HepG2 (cell line): Measurements from ENCODE around the gene DDX28. TPM values are rescaled to one million over a fixed set of nuclear protein-coding genes. Genes with fewer than 3 reads are reported as not detected.

Experiments used
- GPN1 ChIP-seq: sonication (generic); formaldehyde crosslinking; IDR thresholded peaks from 2 replicates; pipeline ENCODE4 v1.5.1; 2020; ENCODE audit warnings: missing genetic modification reagents, borderline replicate concordance
- HES4 ChIP-seq: sonication (generic); formaldehyde crosslinking; IDR thresholded peaks from 2 replicates; pipeline ENCODE4 v1.9.0; 2021; ENCODE audit warnings: mild to moderate bottlenecking, missing genetic modification reagents, borderline replicate concordance
- MLLT10 ChIP-seq: sonication (generic); formaldehyde crosslinking; IDR thresholded peaks from 2 replicates; pipeline ENCODE4 v1.4.0; 2020; ENCODE audit warnings: missing genetic modification reagents
- NRL ChIP-seq: sonication (generic); formaldehyde crosslinking; IDR thresholded peaks from 2 replicates; pipeline ENCODE4 v1.5.0; 2020; ENCODE audit warnings: missing genetic modification reagents, mild to moderate bottlenecking, moderate library complexity, borderline replicate concordance
- SP4 ChIP-seq: sonication (generic); formaldehyde crosslinking; IDR thresholded peaks from 2 replicates; pipeline ENCODE4 v1.8.1; 2023; ENCODE audit warnings: mild to moderate bottlenecking, missing genetic modification reagents
- THAP11 ChIP-seq: IDR thresholded peaks from 2 replicates; pipeline ENCODE4 v1.6.1; 2016; ENCODE audit warnings: missing biosample characterization, missing genetic modification reagents
- ZFP36L1 ChIP-seq: sonication (generic); formaldehyde crosslinking; IDR thresholded peaks from 2 replicates; pipeline ENCODE4 v1.8.0; 2022; ENCODE audit warnings: mild to moderate bottlenecking, missing genetic modification reagents, moderate library complexity
- ZFYVE20 ChIP-seq: sonication (generic); formaldehyde crosslinking; IDR thresholded peaks from 2 replicates; pipeline ENCODE4 v1.8.0; 2023; ENCODE audit warnings: low read depth, mild to moderate bottlenecking, moderate library complexity, missing genetic modification reagents, borderline replicate concordance
- ZNF274 ChIP-seq: sonication (generic); formaldehyde crosslinking; IDR thresholded peaks from 2 replicates; pipeline ENCODE4 v1.5.1; 2020; ENCODE audit warnings: mild to moderate bottlenecking, missing genetic modification reagents
- ZNF30 ChIP-seq: sonication (generic); formaldehyde crosslinking; IDR thresholded peaks from 2 replicates; pipeline ENCODE4 v1.5.0; 2020; ENCODE audit warnings: mild to moderate bottlenecking, missing genetic modification reagents
- ZNF556 ChIP-seq: sonication (generic); formaldehyde crosslinking; IDR thresholded peaks from 2 replicates; pipeline ENCODE4 v1.4.0; 2020; ENCODE audit warnings: mild to moderate bottlenecking, missing genetic modification reagents, borderline replicate concordance
- ZNF773 ChIP-seq: sonication (generic); formaldehyde crosslinking; IDR thresholded peaks from 2 replicates; pipeline ENCODE4 v1.4.0; 2020; ENCODE audit warnings: missing genetic modification reagents, borderline replicate concordance
- polyA plus RNA-seq, 8 experiments: library from polyadenylated mRNA; depleted of rRNA in 3 of 8; stranded (reverse) in 7 of 8; unstranded in 1 of 8; fragments of >200 nt; fragmentation: Illumina TruSeq in 4 of 8; extraction: Trizol in 4 of 8; gene quantifications; 2 replicates each; pipeline versions ENCODE4 v1.2.1 to v1.2.3, GENCODE V29; 2011 to 2016; ENCODE audit warnings: low read depth in 4 of 8, missing spikeins in 1 of 8, mixed read lengths in 1 of 8; ENCODE audit not compliant: insufficient read depth in 1 of 8
- total RNA-seq, 5 experiments: library from RNA; depleted of rRNA; stranded (reverse); fragments of >200 nt; fragmentation: Illumina TruSeq; extraction: Trizol; gene quantifications; 2 replicates each; pipeline ENCODE4 v1.2.3, GENCODE V29; 2016; ENCODE audit warnings: low read depth in 1 of 5
- TF ChIP-seq, protein P1 (sequence below), 2 experiments: sonication (generic) in 1 of 2; formaldehyde crosslinking in 1 of 2; IDR thresholded peaks; 2 replicates each; pipeline versions ENCODE4 v1.4.0 to v1.6.1; 2016 to 2020; ENCODE audit warnings: borderline replicate concordance in 1 of 2, low read depth in 1 of 2, mild to moderate bottlenecking in 1 of 2, missing genetic modification reagents in 1 of 2
- TF ChIP-seq, protein P2 (sequence below): IDR thresholded peaks from 2 replicates; pipeline ENCODE4 v1.6.1; 2016
- TF ChIP-seq, protein P3 (sequence below): fragments of 450-650 bp; IDR thresholded peaks from 2 replicates; pipeline ENCODE4 v1.6.1; 2017; ENCODE audit warnings: mild to moderate bottlenecking
- TF ChIP-seq, protein P4 (sequence below): sonication (generic); formaldehyde crosslinking; IDR thresholded peaks from 2 replicates; pipeline ENCODE4 v1.4.0; 2020; ENCODE audit warnings: mild to moderate bottlenecking, missing genetic modification reagents
- TF ChIP-seq, protein P5 (sequence below): sonication (generic); formaldehyde crosslinking; IDR thresholded peaks from 2 replicates; pipeline ENCODE4 v1.5.0; 2020; ENCODE audit warnings: mild to moderate bottlenecking, low read depth, missing genetic modification reagents, borderline replicate concordance

The DDX28 gene
- total and polyA plus RNA-seq, 2 of the 13 experiments (the other 11 are each of a cell fraction or from before 2014, with no cell fraction given), result 14.1 to 16.4 TPM

DNA sequence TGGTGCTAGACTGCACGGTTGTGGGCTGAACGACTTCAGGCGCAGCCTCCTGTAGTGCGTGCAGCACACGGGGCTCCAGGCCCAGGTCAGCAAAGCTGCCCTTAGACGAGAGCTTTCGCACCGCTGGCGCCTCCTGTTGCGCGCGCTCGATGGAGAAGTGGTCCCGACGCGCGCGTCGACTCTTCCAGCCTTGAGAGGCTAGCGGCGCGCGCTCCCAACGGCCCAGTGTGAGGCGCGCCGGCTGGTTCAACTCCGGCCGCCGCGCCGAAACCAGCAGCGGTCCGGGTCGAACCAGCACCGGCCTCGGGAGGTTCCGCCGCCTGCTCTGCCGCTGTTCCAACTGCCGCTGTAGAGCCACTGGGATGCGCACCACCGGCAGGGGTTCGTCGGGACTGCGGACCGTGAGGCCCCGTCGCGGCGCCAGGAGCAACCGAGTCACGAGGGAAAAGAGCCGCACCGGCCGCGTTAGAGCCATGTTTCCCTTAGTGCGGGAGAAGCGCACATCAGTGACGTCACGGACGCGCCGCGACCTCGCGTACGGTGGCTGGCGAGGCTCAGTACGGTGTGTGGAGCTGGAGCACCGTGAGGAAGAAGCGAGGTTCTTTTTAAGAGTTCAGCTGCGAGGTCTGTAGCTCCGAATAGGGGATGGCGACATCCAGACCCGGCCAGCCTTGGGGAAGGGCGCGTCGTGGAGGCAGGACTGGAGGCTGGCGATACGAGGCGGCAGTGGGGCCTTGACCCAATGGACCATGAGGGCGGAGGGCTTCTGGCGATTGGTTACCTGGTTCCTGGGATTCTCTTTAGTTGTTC lies at the start of gene DDX28, which contains the start of gene DUS2 (continued):
- TF ChIP-seq, protein P1, sequence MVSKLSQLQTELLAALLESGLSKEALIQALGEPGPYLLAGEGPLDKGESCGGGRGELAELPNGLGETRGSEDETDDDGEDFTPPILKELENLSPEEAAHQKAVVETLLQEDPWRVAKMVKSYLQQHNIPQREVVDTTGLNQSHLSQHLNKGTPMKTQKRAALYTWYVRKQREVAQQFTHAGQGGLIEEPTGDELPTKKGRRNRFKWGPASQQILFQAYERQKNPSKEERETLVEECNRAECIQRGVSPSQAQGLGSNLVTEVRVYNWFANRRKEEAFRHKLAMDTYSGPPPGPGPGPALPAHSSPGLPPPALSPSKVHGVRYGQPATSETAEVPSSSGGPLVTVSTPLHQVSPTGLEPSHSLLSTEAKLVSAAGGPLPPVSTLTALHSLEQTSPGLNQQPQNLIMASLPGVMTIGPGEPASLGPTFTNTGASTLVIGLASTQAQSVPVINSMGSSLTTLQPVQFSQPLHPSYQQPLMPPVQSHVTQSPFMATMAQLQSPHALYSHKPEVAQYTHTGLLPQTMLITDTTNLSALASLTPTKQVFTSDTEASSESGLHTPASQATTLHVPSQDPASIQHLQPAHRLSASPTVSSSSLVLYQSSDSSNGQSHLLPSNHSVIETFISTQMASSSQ (IDR thresholded peaks at IDR 0.05; ENCODE audit: low read depth), result 0 out of 2 replicates have a peak, but pooled peaks have one; percentile 22
- TF ChIP-seq, protein P1 (CRISPR knock-in tag; IDR thresholded peaks at IDR 0.05; ENCODE audit: borderline replicate concordance), result peak; percentile 90
- TF ChIP-seq, protein P2, sequence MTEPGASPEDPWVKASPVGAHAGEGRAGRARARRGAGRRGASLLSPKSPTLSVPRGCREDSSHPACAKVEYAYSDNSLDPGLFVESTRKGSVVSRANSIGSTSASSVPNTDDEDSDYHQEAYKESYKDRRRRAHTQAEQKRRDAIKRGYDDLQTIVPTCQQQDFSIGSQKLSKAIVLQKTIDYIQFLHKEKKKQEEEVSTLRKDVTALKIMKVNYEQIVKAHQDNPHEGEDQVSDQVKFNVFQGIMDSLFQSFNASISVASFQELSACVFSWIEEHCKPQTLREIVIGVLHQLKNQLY, result peak; percentile 39; the same call in 1 of the 2 replicates
- TF ChIP-seq ZNF30 (CRISPR knock-in tag), result no peak; the same call in 1 of the 2 replicates
- peak; percentile 83 for TF ChIP-seq ZNF274 (CRISPR knock-in tag)
- peak; percentile 96 for TF ChIP-seq THAP11
- TF ChIP-seq ZNF556, result peak; percentile 99; the same call in 1 of the 2 replicates
- TF ChIP-seq NRL (CRISPR knock-in tag), result peak; percentile 97
- no peak for TF ChIP-seq GPN1 (CRISPR knock-in tag)
- no peak for TF ChIP-seq ZFYVE20 (CRISPR knock-in tag)
- TF ChIP-seq, protein P3, sequence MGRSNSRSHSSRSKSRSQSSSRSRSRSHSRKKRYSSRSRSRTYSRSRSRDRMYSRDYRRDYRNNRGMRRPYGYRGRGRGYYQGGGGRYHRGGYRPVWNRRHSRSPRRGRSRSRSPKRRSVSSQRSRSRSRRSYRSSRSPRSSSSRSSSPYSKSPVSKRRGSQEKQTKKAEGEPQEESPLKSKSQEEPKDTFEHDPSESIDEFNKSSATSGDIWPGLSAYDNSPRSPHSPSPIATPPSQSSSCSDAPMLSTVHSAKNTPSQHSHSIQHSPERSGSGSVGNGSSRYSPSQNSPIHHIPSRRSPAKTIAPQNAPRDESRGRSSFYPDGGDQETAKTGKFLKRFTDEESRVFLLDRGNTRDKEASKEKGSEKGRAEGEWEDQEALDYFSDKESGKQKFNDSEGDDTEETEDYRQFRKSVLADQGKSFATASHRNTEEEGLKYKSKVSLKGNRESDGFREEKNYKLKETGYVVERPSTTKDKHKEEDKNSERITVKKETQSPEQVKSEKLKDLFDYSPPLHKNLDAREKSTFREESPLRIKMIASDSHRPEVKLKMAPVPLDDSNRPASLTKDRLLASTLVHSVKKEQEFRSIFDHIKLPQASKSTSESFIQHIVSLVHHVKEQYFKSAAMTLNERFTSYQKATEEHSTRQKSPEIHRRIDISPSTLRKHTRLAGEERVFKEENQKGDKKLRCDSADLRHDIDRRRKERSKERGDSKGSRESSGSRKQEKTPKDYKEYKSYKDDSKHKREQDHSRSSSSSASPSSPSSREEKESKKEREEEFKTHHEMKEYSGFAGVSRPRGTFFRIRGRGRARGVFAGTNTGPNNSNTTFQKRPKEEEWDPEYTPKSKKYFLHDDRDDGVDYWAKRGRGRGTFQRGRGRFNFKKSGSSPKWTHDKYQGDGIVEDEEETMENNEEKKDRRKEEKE, result no peak
- peak; percentile 72 for TF ChIP-seq HES4 (CRISPR knock-in tag)
- peak; percentile 77; the same call in 1 of the 2 replicates for TF ChIP-seq ZFP36L1 (CRISPR knock-in tag)
- peak; percentile 76; the same call in 1 of the 2 replicates for TF ChIP-seq ZNF773 (CRISPR knock-in tag)
- peak; percentile 75 for TF ChIP-seq SP4
- TF ChIP-seq, protein P4, sequence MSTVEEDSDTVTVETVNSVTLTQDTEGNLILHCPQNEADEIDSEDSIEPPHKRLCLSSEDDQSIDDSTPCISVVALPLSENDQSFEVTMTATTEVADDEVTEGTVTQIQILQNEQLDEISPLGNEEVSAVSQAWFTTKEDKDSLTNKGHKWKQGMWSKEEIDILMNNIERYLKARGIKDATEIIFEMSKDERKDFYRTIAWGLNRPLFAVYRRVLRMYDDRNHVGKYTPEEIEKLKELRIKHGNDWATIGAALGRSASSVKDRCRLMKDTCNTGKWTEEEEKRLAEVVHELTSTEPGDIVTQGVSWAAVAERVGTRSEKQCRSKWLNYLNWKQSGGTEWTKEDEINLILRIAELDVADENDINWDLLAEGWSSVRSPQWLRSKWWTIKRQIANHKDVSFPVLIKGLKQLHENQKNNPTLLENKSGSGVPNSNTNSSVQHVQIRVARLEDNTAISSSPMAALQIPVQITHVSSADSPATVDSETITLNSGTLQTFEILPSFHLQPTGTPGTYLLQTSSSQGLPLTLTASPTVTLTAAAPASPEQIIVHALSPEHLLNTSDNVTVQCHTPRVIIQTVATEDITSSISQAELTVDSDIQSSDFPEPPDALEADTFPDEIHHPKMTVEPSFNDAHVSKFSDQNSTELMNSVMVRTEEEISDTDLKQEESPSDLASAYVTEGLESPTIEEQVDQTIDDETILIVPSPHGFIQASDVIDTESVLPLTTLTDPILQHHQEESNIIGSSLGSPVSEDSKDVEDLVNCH, result 0 out of 2 replicates have a peak, but pooled peaks have one; percentile 38
- TF ChIP-seq, protein P5, sequence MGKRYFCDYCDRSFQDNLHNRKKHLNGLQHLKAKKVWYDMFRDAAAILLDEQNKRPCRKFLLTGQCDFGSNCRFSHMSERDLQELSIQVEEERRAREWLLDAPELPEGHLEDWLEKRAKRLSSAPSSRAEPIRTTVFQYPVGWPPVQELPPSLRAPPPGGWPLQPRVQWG (CRISPR knock-in tag), result no peak
- TF ChIP-seq MLLT10 (CRISPR knock-in tag), result no peak
